ENCODE measurements around the gene ARHGAP29.

- TF ChIP-seq, protein P1, sequence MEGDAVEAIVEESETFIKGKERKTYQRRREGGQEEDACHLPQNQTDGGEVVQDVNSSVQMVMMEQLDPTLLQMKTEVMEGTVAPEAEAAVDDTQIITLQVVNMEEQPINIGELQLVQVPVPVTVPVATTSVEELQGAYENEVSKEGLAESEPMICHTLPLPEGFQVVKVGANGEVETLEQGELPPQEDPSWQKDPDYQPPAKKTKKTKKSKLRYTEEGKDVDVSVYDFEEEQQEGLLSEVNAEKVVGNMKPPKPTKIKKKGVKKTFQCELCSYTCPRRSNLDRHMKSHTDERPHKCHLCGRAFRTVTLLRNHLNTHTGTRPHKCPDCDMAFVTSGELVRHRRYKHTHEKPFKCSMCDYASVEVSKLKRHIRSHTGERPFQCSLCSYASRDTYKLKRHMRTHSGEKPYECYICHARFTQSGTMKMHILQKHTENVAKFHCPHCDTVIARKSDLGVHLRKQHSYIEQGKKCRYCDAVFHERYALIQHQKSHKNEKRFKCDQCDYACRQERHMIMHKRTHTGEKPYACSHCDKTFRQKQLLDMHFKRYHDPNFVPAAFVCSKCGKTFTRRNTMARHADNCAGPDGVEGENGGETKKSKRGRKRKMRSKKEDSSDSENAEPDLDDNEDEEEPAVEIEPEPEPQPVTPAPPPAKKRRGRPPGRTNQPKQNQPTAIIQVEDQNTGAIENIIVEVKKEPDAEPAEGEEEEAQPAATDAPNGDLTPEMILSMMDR (optimal IDR thresholded peaks at IDR 0.05 in 1 of 3, IDR thresholded peaks at IDR 0.05 in 1 of 3, conservative IDR thresholded peaks at IDR 0.05 in 1 of 3; ENCODE audit: extremely low read depth in 1 of 3, insufficient read depth in 2 of 3, low read length in 3 of 3), result no peak
- no peak for TF ChIP-seq EZH2 (IDR thresholded peaks at IDR 0.05; ENCODE audit: low read length)
Observed at GRCh38 chr1:94269921-94270320, 32.5 kb upstream of the ARHGAP29 start.

Data from keratinocyte (primary cell).